Right hindlimb (tissue), 1 donor: ENCODE data around the gene ANTXR2.

Experiments
- DNase-seq: peaks from one replicate; pipeline ENCODE4 v3.0.0-alpha.2; 2018

The ANTXR2 gene

DNA sequence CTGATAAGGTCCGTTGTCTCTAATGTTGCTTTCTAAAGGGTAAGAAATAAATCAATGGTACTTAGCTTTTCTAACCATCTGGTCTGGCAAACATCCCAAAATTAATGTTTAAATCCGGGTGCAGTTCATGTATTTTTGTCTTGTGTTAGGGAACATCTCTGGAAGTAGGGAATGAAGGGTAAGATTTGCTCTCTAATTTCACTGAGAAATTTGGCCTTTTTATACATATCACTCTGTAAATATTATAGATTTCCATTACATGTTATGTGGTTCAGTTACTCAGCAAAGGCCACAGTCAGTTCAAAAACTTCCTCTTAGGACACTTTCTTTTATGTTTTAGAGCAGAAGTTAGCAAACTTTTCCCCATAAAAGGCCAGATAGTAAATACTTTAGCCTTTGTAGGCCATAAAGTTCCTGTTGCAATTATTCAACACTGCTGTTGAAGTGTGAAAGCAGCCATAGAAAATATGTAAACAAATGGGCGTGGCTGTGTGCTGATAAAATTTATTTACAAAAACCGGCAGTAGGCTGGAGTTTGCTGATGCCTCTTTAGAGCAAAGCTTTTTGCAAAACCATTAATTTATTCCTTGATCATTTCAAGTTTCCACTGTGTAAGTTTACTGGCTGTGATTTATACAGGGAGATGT, 218.1 kb downstream of the ANTXR2 start:
- DNase-seq, result no peak

DNA sequence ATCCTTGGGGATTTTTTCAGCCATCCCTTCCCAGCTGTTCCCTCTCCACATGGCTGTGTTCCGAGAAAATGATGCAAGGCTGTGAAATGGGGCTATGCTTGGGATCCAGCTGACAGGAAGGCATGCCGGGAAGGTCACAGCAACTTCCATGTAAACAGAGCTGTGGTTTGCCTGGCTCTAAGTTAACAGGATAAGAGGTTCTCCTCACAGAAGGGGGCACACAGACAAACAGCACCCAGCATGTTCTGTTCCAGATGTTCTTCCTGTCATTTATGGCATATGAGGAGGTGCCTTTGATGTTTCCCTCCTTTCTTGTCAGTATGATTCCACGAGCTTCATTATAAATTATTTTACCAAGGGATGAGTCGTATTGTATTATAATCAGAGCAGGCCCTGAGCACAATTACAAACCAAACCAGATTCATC, 220.7 kb downstream of the ANTXR2 start:
- no peak for DNase-seq

DNA sequence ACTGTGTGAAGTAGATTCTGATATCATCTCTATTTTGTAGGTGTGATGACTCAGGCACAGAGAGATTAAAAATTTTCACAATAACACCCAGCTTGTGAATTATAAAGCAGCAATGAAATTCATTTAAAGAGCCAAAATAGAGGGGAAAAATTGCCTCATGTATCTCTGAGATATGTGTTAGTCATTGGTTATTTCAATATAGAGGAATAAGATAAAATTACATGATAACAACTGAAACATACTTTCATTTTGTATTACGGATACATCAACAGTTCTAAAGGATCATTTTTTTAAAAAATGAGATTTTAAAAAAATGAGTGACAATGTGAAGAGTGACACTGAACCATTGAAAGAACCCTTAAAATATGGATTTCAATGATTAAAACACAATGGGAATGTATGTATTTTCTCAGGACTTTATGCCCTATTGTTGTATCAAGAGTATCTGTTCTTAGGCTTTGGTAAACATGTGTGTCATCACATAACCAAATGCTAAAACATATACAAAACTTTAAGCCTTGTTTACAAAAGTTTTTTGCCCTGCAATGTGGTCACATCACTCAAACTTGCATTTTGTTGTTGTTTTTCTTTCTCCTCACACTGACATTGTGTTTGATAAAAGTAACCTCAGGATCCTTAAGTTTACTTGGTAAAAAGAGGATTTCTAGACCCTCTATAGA, 221.3 kb downstream of the ANTXR2 start:
- no peak for DNase-seq
